Measurements from ENCODE around the gene ARHGAP8. TPM values are rescaled to one million over a fixed set of nuclear protein-coding genes. Genes with fewer than 3 reads are reported as not detected.

The ARHGAP8 gene
- total RNA-seq, 2 experiments from 2014 or later: 2.1 to 3.2 TPM

- POLR2A ChIA-PET: interaction anchor here (0.6 to 0.9 kb wide), 2 partner anchors 270 to 277 kb away, joined by 3 to 4 read pairs; no protein-coding TSS in a partner anchor
- no peaks in the 10 kb centered on the region for H3K4me1 Mint-ChIP-seq (ENCODE audit: low read depth)
- intact Hi-C loops (cut with micrococcal nuclease): no loop called here
- no peak overlapping the region for H3K4me3 Mint-ChIP-seq
- ATAC-seq: no peak
- H3K9me3 Mint-ChIP-seq: no peaks in the 10 kb centered on the region
- CTCF ChIA-PET: interaction anchor here (0.6 kb wide), 1 partner anchor 815 kb away, joined by 3 read pairs; no protein-coding TSS in a partner anchor
- no peaks in the 10 kb centered on the region for H3K36me3 Mint-ChIP-seq (ENCODE audit: low read depth)
- DNase-seq: no peak
- H3K27ac Mint-ChIP-seq: no peak overlapping the region
- no peak for TF ChIP-seq CTCF (IDR thresholded peaks at IDR 0.05)
- H3K27me3 Mint-ChIP-seq: peaks cover 10% of the 10 kb centered on the region
Measured at GRCh38 chr22:44825310-44826150, 73.2 kb downstream of the ARHGAP8 start.

- no peak for TF ChIP-seq CTCF (IDR thresholded peaks at IDR 0.05)
- H3K27ac Mint-ChIP-seq: no peak overlapping the region
- ATAC-seq (no peak), DNase-seq (no peak)
- intact Hi-C loops (cut with micrococcal nuclease): no loop called here
- no peaks in the 10 kb centered on the region for H3K9me3 Mint-ChIP-seq
- no peaks in the 10 kb centered on the region for H3K4me1 Mint-ChIP-seq (ENCODE audit: low read depth)
- POLR2A ChIA-PET: no interaction called here
- H3K4me3 Mint-ChIP-seq: no peak overlapping the region
- H3K27me3 Mint-ChIP-seq: peaks cover 10% of the 10 kb centered on the region
- CTCF ChIA-PET: interaction anchor here (0.6 kb wide), 1 partner anchor 11 kb away, joined by 3 read pairs; no protein-coding TSS in a partner anchor
- H3K36me3 Mint-ChIP-seq (ENCODE audit: low read depth): no peaks in the 10 kb centered on the region
Measured at GRCh38 chr22:44827666-44828190, 75.4 kb downstream of the ARHGAP8 start.

GRCh38 chr22:44828193-44828592 lies 75.8 kb downstream of the ARHGAP8 start:
- no peaks in the 10 kb centered on the region for H3K36me3 Mint-ChIP-seq (ENCODE audit: low read depth)
- no peaks in the 10 kb centered on the region for H3K4me1 Mint-ChIP-seq (ENCODE audit: low read depth)
- ATAC-seq: peak; percentile 73
- CTCF ChIA-PET: interaction anchor here (0.6 to 0.7 kb wide), 2 partner anchors 11 to 15 kb away, joined by 3 read pairs; no protein-coding TSS in a partner anchor
- H3K27ac Mint-ChIP-seq: no peak overlapping the region
- H3K9me3 Mint-ChIP-seq: no peaks in the 10 kb centered on the region
- intact Hi-C loops (cut with micrococcal nuclease): no loop called here
- H3K27me3 Mint-ChIP-seq: peaks cover 10% of the 10 kb centered on the region
- POLR2A ChIA-PET: no interaction called here
- peak; percentile 43 for DNase-seq
- no peak overlapping the region for H3K4me3 Mint-ChIP-seq
- TF ChIP-seq CTCF (IDR thresholded peaks at IDR 0.05): peak; percentile 70

- intact Hi-C loops (cut with micrococcal nuclease): no loop called here
- Mint-ChIP-seq H3K27ac (no peak overlapping the region), H3K27me3 (peaks cover 11% of the 10 kb centered on the region), H3K4me3 (no peak overlapping the region), H3K4me1 (ENCODE audit: low read depth) (no peaks in the 10 kb centered on the region), H3K36me3 (ENCODE audit: low read depth) (no peaks in the 10 kb centered on the region), H3K9me3 (peaks cover 8% of the 10 kb centered on the region)
- CTCF ChIA-PET: no interaction called here
- POLR2A ChIA-PET: no interaction called here
- DNase-seq: no peak
- no peak for TF ChIP-seq CTCF (IDR thresholded peaks at IDR 0.05)
- no peak for ATAC-seq
Measured at GRCh38 chr22:44831885-44832284, 79.5 kb downstream of the ARHGAP8 start.

GRCh38 chr22:44834065-44834464 lies 81.7 kb downstream of the ARHGAP8 start:
- no peaks in the 10 kb centered on the region for H3K36me3 Mint-ChIP-seq (ENCODE audit: low read depth)
- DNase-seq (no peak), ATAC-seq (no peak)
- no peak overlapping the region for H3K4me3 Mint-ChIP-seq
- peaks cover 3% of the 10 kb centered on the region for H3K27me3 Mint-ChIP-seq
- intact Hi-C loops (cut with micrococcal nuclease): no loop called here
- no peak overlapping the region for H3K27ac Mint-ChIP-seq
- POLR2A ChIA-PET: no interaction called here
- peaks cover 8% of the 10 kb centered on the region for H3K9me3 Mint-ChIP-seq
- TF ChIP-seq CTCF (IDR thresholded peaks at IDR 0.05): no peak
- CTCF ChIA-PET: no interaction called here
- no peaks in the 10 kb centered on the region for H3K4me1 Mint-ChIP-seq (ENCODE audit: low read depth)
